ENCODE results near the gene CFAP68.
"Not testable (repeated sequence)": the region's sequence is repeated elsewhere in the genome, so short reads cannot be mapped to it uniquely, and the experiment has no call there.

The CFAP68 gene

DNA sequence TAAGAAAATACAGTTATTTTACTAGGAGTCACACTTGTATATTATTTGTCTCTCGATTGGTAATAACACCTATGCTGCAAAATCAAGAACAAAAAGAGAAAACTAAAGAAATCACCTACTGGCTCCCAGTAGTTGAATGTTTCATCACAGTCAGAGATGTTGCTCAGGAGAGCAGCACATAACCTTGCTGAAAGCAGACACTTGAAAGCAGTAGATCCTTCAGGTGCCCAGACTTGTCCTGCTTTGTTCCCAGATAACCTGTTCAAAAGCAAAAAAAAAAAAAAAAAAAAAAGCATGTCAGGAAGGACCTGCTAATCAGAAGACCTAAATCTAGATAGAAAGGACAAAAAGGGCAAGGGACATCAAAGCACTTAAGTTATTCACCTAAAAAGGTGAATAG is 9.2 kb upstream of the CFAP68 start:
- TF ChIP-seq, protein P1, sequence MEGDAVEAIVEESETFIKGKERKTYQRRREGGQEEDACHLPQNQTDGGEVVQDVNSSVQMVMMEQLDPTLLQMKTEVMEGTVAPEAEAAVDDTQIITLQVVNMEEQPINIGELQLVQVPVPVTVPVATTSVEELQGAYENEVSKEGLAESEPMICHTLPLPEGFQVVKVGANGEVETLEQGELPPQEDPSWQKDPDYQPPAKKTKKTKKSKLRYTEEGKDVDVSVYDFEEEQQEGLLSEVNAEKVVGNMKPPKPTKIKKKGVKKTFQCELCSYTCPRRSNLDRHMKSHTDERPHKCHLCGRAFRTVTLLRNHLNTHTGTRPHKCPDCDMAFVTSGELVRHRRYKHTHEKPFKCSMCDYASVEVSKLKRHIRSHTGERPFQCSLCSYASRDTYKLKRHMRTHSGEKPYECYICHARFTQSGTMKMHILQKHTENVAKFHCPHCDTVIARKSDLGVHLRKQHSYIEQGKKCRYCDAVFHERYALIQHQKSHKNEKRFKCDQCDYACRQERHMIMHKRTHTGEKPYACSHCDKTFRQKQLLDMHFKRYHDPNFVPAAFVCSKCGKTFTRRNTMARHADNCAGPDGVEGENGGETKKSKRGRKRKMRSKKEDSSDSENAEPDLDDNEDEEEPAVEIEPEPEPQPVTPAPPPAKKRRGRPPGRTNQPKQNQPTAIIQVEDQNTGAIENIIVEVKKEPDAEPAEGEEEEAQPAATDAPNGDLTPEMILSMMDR (IDR thresholded peaks at IDR 0.05; ENCODE audit: insufficient read depth, missing control alignments) = no peak
- DNase-seq (ENCODE audit: insufficient read length, low spot score) = no peak
- no peak for FAIRE-seq

DNA sequence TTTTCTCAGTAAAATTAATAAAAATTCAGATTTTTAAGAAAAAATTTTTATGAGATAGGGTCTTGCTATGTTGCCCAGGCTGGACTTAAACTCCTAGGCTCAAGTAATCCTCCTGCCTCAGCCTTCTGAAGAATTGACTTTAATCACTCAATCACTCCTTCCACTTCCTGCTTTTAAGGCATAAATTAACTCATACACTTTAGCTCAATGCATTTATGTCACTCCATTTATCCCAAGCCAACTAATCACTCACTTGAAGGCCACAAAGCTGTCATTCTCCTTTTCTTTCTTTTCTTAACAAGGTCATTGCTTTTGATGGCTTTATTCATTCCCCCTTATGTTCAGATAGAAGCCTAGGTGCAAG is 8.8 kb upstream of the CFAP68 start:
- no peak for DNase-seq (ENCODE audit: insufficient read length, low spot score)
- TF ChIP-seq, protein P1 (IDR thresholded peaks at IDR 0.05; ENCODE audit: insufficient read depth, missing control alignments) = no peak
- no peak for FAIRE-seq

DNA sequence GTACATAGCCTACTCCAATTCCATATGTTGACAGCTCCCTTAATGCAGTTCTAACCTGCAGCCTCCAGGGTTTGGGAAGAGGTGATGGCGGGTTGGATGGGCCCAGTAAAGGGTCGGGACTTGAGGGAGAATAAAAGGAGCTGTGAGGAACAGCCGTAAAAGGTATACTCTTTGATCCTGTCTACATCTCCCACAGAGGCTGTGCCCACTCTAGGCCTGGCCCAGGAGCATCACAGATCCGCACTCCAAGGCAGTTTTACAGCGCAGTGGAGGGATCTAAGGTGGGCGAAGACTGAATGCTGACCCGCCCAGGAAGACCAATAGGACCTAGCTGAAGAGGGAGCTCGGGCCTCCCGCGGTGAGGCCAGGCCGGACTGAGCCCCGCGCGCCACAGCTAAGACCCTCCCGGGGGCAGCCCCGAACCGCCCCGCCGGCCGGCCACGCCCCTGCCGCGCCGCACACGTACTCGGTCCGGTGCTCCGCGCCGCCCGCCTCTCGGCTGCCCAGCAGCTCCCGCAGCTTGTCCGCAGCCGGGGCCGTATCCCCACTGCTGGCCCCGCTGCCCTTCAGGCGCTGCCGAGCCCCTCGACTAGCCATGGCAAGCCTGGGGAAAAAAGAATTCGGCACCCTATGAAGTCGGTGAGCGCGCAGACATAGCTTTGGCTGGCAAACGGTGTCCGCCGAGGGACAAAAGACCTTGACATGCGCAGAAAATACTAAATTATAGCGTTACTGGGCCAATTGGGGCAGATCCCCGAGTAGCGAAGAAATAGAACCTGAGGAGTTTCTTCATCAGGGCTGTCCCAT is 8.3 kb upstream of the CFAP68 start, which contains the start of gene ALG9:
Gene ALG9 (minus strand): TSS at position 696 of the 807 bp plus-strand sequence. CDS start 99 bp downstream, at position 597.
- DNase-seq (ENCODE audit: insufficient read length, low spot score) (peak; percentile 48), FAIRE-seq (no peak)
- TF ChIP-seq, protein P1 (IDR thresholded peaks at IDR 0.05; ENCODE audit: insufficient read depth, missing control alignments) = no peak

DNA sequence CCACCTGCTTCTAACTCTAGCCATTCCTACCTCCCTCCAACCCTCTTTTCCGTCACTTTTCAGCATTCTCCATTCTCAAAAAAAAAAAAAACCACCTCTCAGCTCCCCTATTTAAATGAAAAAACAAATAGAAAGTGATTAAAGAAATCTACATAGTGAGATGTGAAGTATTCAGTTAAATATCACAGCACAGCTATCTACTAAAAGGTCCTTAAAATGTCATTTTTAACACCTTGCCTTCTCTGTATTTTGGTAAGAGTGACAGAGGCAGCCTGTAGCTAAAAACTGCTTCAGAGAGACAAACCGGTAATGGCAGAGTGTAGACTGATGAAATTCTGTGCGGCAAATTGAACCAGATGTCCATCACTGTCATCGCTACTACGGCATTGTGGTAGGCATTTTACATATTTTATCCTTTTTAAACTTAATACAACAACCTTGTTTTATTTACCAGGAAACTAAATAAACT is 7.6 kb upstream of the CFAP68 start:
- TF ChIP-seq, protein P1 (IDR thresholded peaks at IDR 0.05; ENCODE audit: insufficient read depth, missing control alignments) = no peak
- FAIRE-seq = no peak
- no peak for DNase-seq (ENCODE audit: insufficient read length, low spot score)

DNA sequence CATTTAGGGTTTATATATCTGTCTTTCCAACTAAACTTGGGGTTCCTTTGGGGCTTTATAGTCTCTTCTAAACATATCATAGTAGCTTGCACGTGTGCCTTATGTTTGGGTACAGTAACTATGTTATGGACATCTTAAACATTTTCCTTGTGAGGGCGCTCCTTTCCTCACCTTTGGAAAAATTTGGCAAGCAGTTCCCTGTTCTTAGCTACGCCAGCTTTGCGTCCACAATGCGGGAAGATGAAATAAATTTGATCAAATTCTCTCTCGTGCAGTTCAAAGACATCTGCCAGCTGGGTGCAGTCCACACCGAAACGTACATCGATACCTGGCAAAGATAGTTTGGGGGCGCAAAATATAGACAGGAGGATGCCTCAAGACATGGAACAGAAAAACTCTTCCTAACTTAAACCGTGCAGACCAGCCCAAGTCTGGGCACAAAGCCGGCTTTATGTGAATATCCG is 924 bp upstream of the CFAP68 start:
- TF ChIP-seq, protein P1 (IDR thresholded peaks at IDR 0.05; ENCODE audit: insufficient read depth, missing control alignments) = no peak
- DNase-seq (ENCODE audit: insufficient read length, low spot score) (no peak), FAIRE-seq (no peak)

DNA sequence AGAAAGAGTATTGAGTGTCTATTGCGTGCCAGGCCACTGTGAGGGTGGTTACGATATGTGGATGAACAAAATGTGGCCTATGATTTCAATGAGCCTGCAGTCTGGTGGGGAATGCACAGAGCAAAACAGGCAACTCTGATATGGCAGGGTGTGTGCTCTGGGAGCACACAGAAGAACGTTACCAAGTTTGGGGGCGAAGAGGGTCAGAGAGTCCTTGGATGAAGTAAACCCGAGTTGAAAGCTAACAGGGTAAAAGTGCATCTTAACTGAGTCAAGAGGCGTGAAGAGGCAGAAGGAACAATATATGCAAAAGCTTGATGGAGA is 258 bp downstream of the CFAP68 start:
- TF ChIP-seq, protein P1 (IDR thresholded peaks at IDR 0.05; ENCODE audit: insufficient read depth, missing control alignments) = no peak
- DNase-seq (ENCODE audit: insufficient read length, low spot score) = no peak
- no peak for FAIRE-seq

DNA sequence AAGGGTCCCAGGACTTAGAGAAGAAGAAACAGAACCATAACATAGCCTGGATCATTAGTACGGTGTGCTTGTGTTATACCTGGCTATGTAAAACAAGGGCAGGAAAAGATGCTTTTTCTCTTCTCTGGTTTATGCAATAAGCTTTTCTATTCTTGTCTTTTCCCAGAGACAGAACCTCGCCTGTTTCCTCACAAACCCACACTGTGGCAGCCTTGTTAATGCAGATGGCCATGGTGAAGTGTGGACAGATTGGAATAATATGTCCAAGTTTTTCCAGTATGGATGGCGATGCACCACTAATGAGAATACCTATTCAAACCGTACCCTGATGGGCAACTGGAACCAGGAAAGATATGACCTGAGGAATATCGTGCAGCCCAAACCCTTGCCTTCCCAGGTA is 2.9 kb downstream of the CFAP68 start:
- FAIRE-seq = no peak
- TF ChIP-seq, protein P1 (IDR thresholded peaks at IDR 0.05; ENCODE audit: insufficient read depth, missing control alignments) = no peak
- DNase-seq (ENCODE audit: insufficient read length, low spot score) = no peak

DNA sequence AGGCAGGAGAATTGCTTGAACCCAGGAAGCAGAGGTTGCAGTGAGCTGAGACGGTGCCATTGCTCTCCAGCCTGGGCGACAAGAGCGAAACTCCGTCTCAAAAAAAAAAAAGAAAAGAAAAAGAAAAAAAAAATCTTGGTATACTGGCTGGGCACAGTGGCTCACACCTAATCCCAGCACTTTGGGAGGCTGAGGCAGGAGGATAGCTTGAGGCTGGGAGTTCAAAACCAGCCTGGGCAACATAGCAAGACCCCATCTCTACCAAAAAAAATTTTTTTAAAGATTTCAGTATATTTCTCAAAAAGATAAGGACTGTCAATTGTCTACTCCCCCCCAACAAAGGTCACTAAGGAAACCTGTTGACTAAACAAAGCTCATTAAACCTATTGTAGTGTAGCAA is 5.7 kb downstream of the CFAP68 start:
- FAIRE-seq; DNase-seq (ENCODE audit: insufficient read length, low spot score): not testable (repeated sequence)

All from D721Med (cell line).